Endodermal cell (in vitro differentiated cells): Measurements from ENCODE around the gene FNDC7. TPM values are rescaled to one million over a fixed set of nuclear protein-coding genes. Genes with fewer than 3 reads are reported as not detected.

Experiments used
- DNase-seq: peaks from one replicate; pipeline ENCODE4 v3.0.0-alpha.2; 2017
- H3K27ac ChIP-seq: 2 replicates; pipeline ENCODE4 v1.5.1; 2013; ENCODE audit warnings: mild to moderate bottlenecking, low read depth, low read length, moderate library complexity
- H3K27me3 ChIP-seq: 2 replicates; pipeline ENCODE4 v1.6.1; 2013; ENCODE audit warnings: mild to moderate bottlenecking, low read length, moderate library complexity; ENCODE audit not compliant: insufficient read depth, control insufficient read depth, poor library complexity, severe bottlenecking
- H3K36me3 ChIP-seq: 2 replicates; pipeline ENCODE4 v1.7.0; 2013; ENCODE audit warnings: mild to moderate bottlenecking, low read length, moderate library complexity; ENCODE audit not compliant: control insufficient read depth, insufficient read depth
- H3K4me1 ChIP-seq: one replicate; pipeline ENCODE4 v1.7.0; 2013; ENCODE audit warnings: low read length; ENCODE audit not compliant: control insufficient read depth, insufficient read depth
- H3K4me3 ChIP-seq: 2 replicates; pipeline ENCODE4 v1.5.1; 2013; ENCODE audit warnings: mild to moderate bottlenecking, low read length, moderate library complexity
- H3K9ac ChIP-seq: 2 replicates; pipeline ENCODE4 v1.6.1; 2013; ENCODE audit warnings: mild to moderate bottlenecking, low read length, moderate library complexity; ENCODE audit not compliant: poor library complexity, severe bottlenecking; ENCODE audit errors: extremely low read depth
- H3K9me3 ChIP-seq: 2 replicates; pipeline ENCODE4 v1.6.1; 2013; ENCODE audit warnings: mild to moderate bottlenecking, low read length, moderate library complexity; ENCODE audit not compliant: control insufficient read depth
- H3K27ac Mint-ChIP-seq: 2 replicates; pipeline ENCODE4 v1.8.0; 2020; ENCODE audit warnings: mixed read lengths
- H3K27me3 Mint-ChIP-seq: 2 replicates; pipeline ENCODE4 v1.8.0; 2021; ENCODE audit warnings: mild to moderate bottlenecking, mixed read lengths; ENCODE audit not compliant: insufficient read depth
- H3K36me3 Mint-ChIP-seq: 2 replicates; pipeline ENCODE4 v1.8.0; 2020; ENCODE audit warnings: low read depth, mixed read lengths
- H3K4me1 Mint-ChIP-seq: 2 replicates; pipeline ENCODE4 v1.8.0; 2020; ENCODE audit warnings: mixed read lengths
- H3K4me3 Mint-ChIP-seq: 2 replicates; pipeline ENCODE4 v1.8.0; 2020; ENCODE audit warnings: mild to moderate bottlenecking, moderate library complexity, mixed read lengths
- H3K9me3 Mint-ChIP-seq: 2 replicates; pipeline ENCODE4 v1.8.0; 2020; ENCODE audit warnings: mild to moderate bottlenecking, mixed read lengths
- WGBS, 2 experiments: methylation state at CpG; one replicate each; pipeline versions ENCODE4 v1.1.5 to v1.1.7; 2013; ENCODE audit warnings: missing lambda C conversion rate in 2 of 2, mixed read lengths in 1 of 2; ENCODE audit not compliant: insufficient coverage in 1 of 2, insufficient read length in 1 of 2; 5-methylcytosine and 5-hydroxymethylcytosine counted together
- total RNA-seq, 2 donors: library from RNA; stranded (reverse); fragmentation: NEBNext Ultra II Directional in 1 of 2; extraction: Animal tissue kit (Norgen Biotek cat#: 25700) in 1 of 2; gene quantifications; 2 replicates in 1 of 2; 3 replicates in 1 of 2; pipeline ENCODE4 v1.2.1, GENCODE V29; 2021
- TF ChIP-seq, protein P1 (sequence below): fragments of 200-600 bp; sonication (generic); conservative IDR thresholded peaks from 2 replicates; pipeline ENCODE4 v1.5.0; 2021; ENCODE audit warnings: antibody characterized with exemption, mild to moderate bottlenecking

Gene FNDC7
- total RNA-seq, 2 donors from 2014 or later: not detected

DNA sequence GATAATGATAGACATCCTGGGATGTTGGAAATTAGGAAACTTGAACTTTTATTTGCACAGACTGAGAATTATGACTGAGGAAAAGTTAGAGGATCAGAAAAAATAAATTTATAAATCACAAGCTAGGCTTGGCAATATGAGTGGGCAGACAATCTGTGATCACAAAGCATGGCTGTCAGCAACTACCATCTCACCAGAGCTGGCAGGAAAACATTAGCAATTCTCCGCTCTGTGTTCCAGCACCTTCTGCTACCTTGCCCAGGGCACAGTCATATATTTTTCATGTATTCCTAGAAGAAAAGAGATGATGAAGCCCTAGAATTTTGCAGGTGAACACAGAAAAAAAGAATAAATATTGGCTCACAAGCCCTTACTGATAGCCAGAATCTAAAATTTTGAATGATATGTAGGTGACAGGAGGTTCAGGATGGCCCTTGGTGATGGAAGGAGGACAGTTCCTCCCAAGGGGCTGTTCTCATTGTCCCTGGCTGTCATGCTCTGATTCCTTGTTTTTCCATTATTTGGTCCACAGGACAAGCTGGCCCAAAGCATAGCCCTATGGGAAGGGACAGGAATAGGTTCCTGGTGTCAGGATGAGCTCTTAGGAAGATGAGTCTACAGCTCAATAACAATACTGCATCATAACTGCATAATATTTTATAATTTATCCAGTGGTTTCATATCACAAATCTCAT lies 21.6 kb downstream of the FNDC7 start:
- H3K27ac ChIP-seq: no peak overlapping the region
- no peak overlapping the region for H3K4me3 ChIP-seq
- no peak overlapping the region for H3K9ac ChIP-seq
- no peaks in the 10 kb centered on the region for H3K36me3 ChIP-seq
- TF ChIP-seq, protein P1, sequence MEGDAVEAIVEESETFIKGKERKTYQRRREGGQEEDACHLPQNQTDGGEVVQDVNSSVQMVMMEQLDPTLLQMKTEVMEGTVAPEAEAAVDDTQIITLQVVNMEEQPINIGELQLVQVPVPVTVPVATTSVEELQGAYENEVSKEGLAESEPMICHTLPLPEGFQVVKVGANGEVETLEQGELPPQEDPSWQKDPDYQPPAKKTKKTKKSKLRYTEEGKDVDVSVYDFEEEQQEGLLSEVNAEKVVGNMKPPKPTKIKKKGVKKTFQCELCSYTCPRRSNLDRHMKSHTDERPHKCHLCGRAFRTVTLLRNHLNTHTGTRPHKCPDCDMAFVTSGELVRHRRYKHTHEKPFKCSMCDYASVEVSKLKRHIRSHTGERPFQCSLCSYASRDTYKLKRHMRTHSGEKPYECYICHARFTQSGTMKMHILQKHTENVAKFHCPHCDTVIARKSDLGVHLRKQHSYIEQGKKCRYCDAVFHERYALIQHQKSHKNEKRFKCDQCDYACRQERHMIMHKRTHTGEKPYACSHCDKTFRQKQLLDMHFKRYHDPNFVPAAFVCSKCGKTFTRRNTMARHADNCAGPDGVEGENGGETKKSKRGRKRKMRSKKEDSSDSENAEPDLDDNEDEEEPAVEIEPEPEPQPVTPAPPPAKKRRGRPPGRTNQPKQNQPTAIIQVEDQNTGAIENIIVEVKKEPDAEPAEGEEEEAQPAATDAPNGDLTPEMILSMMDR: no peak
- Mint-ChIP-seq H3K27ac (no peak overlapping the region), H3K36me3 (no peaks in the 10 kb centered on the region), H3K27me3 (peaks cover 4% of the 10 kb centered on the region), H3K4me3 (no peak overlapping the region), H3K9me3 (no peaks in the 10 kb centered on the region), H3K4me1 (no peaks in the 10 kb centered on the region)
- no peaks in the 10 kb centered on the region for H3K4me1 ChIP-seq
- no peaks in the 10 kb centered on the region for H3K9me3 ChIP-seq
- 100% methylated on average over 1 of the region's 1 CpG for WGBS, 2 experiments
- H3K27me3 ChIP-seq: no peaks in the 10 kb centered on the region
- DNase-seq: no peak

DNA sequence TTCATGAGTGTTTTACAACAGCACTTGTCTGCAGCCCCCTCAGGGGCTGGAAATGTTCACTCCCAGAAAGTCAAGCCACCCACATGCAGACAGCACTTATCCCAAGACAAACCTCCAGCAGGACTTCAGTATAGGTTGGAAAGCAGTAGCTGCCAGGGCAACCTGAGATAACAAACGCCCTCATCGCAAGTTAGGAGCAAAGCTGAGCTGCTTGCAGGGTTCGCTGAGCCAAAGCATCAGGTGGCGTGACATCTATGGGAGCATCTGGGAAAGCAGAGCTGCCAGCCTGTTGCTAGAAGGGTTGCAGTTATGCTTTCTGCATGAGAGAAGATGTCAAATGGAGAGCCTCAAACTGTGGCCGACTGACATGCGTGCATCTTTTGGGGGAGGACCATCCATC lies 29.5 kb downstream of the FNDC7 start:
- Mint-ChIP-seq H3K27ac (no peak overlapping the region), H3K27me3 (peaks cover 3% of the 10 kb centered on the region), H3K9me3 (no peaks in the 10 kb centered on the region), H3K4me1 (peaks cover 2% of the 10 kb centered on the region), H3K4me3 (no peak overlapping the region), H3K36me3 (no peaks in the 10 kb centered on the region)
- H3K4me1 ChIP-seq: no peaks in the 10 kb centered on the region
- H3K27ac ChIP-seq: no peak overlapping the region
- DNase-seq: peak; percentile 50
- WGBS, 2 experiments: 88 to 93% methylated on average over 4 to 6 of the region's 6 CpGs
- H3K27me3 ChIP-seq: no peaks in the 10 kb centered on the region
- H3K9me3 ChIP-seq: no peaks in the 10 kb centered on the region
- no peaks in the 10 kb centered on the region for H3K36me3 ChIP-seq
- TF ChIP-seq, protein P1: no peak
- H3K9ac ChIP-seq: no peak overlapping the region
- no peak overlapping the region for H3K4me3 ChIP-seq

DNA sequence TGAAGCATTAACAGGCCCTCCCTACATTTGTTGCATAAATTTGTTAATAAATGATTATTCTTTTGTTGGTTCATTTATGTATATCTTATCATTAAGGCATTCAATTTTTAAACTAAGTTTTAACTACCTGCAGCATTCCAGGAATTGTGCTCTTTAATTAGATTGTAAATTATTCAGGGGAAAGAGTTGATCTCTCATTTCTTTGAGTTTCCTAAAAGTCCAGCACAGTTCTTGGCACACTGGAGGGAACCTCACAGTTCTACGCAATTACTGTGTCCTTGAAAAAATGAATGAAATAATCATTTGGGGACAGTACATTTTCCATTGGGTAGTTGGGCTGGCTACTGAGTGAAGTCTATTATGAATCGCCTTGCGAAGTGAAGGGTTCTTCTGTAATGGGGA lies 33.3 kb downstream of the FNDC7 start:
- H3K27ac ChIP-seq: no peak overlapping the region
- peak overlapping the region; percentile 97 for H3K4me3 ChIP-seq
- no peak for DNase-seq
- 35 to 48% methylated on average over 3 of the region's 3 CpGs for WGBS, 2 experiments
- Mint-ChIP-seq H3K4me1 (peaks cover 4% of the 10 kb centered on the region), H3K27ac (peak overlapping the region; percentile 78), H3K4me3 (peak overlapping the region; percentile 90), H3K9me3 (no peaks in the 10 kb centered on the region), H3K36me3 (no peaks in the 10 kb centered on the region), H3K27me3 (peaks cover 3% of the 10 kb centered on the region)
- no peaks in the 10 kb centered on the region for H3K9me3 ChIP-seq
- TF ChIP-seq, protein P1: no peak
- H3K4me1 ChIP-seq: no peaks in the 10 kb centered on the region
- no peaks in the 10 kb centered on the region for H3K27me3 ChIP-seq
- H3K9ac ChIP-seq: no peak overlapping the region
- H3K36me3 ChIP-seq: no peaks in the 10 kb centered on the region
